ENCODE measurements around the gene TECTA.

TECTA gene

DNA sequence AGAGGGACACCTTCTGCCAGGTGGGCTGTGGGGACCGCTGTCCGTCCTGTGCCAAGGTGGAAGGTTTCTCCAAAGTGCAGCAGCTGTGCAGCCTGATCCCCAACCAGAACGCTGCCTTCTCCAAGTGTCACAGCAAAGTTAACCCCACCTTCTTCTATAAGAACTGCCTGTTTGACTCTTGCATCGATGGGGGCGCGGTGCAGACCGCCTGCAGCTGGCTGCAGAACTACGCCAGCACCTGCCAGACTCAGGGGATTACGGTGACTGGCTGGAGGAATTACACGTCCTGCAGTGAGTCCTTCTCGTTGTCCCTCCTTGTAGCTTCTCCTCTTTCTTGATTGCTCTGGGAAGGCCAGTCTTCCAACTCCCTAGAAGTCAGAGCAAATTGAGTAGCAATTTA lies 44.8 kb downstream of the TECTA start:
- TF ChIP-seq, protein P1, sequence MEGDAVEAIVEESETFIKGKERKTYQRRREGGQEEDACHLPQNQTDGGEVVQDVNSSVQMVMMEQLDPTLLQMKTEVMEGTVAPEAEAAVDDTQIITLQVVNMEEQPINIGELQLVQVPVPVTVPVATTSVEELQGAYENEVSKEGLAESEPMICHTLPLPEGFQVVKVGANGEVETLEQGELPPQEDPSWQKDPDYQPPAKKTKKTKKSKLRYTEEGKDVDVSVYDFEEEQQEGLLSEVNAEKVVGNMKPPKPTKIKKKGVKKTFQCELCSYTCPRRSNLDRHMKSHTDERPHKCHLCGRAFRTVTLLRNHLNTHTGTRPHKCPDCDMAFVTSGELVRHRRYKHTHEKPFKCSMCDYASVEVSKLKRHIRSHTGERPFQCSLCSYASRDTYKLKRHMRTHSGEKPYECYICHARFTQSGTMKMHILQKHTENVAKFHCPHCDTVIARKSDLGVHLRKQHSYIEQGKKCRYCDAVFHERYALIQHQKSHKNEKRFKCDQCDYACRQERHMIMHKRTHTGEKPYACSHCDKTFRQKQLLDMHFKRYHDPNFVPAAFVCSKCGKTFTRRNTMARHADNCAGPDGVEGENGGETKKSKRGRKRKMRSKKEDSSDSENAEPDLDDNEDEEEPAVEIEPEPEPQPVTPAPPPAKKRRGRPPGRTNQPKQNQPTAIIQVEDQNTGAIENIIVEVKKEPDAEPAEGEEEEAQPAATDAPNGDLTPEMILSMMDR (IDR thresholded peaks at IDR 0.05; ENCODE audit: insufficient read depth, low read depth, low read length, missing control alignments) = no peak
- no peak overlapping the region for H3K4me3 ChIP-seq (ENCODE audit: low read depth, low read length)
- DNase-seq (ENCODE audit: low read depth) = no peak

- no peak overlapping the region for H3K4me3 ChIP-seq (ENCODE audit: low read depth, low read length)
Observed at GRCh38 chr11:121149116-121149515, 48.1 kb downstream of the TECTA start.

DNA sequence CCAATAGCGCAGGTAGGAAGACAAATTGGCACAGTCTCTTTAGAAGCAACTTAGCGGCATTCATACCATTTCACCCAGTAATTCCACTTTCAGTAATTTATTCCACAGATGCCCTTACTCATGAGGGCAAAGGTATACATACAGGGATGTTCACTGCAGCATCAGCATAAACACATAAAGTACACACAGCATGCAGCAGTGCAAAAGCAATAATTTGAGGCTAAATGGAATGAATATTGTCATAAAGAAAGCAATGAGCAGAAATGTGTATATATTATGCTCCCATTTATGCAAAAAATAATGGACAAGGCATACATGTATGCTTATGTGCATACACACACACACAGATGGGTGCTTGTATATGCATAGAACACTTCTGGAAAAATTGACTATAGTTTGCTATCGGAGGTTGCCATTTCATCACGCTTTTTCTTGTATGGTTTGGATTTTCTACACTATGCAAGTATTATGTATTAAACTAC lies 50.2 kb downstream of the TECTA start:
- TF ChIP-seq, protein P1 (IDR thresholded peaks at IDR 0.05; ENCODE audit: insufficient read depth, low read depth, low read length, missing control alignments) = no peak
- DNase-seq (ENCODE audit: low read depth) = no peak
- H3K4me3 ChIP-seq (ENCODE audit: low read depth, low read length) = no peak overlapping the region

More at GRCh38 chr11:121149116-121149515, 48.1 kb downstream of the TECTA start:
- TF ChIP-seq, protein P1 (IDR thresholded peaks at IDR 0.05; ENCODE audit: insufficient read depth, low read depth, low read length, missing control alignments) = no peak
- DNase-seq (ENCODE audit: low read depth) = no peak

DNA sequence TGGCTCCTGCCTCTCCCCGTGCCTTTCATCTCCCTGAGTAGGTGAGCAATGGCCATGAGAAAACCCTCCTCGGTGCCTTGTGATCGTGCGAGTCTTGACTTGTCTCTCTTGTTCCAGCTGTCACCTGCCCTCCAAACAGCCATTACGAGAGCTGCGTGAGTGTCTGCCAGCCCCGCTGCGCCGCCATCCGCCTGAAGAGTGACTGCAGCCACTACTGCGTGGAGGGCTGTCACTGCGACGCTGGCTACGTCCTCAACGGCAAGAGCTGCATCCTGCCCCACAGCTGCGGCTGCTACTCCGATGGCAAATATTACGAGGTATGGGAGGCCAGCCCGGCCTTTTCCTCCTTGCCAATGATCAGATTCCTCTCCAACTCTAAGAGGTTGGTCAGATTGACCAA lies 51.7 kb downstream of the TECTA start:
- TF ChIP-seq, protein P1 (IDR thresholded peaks at IDR 0.05; ENCODE audit: insufficient read depth, low read depth, low read length, missing control alignments) = no peak
- DNase-seq (ENCODE audit: low read depth) = no peak
- H3K4me3 ChIP-seq (ENCODE audit: low read depth, low read length) = no peak overlapping the region

DNA sequence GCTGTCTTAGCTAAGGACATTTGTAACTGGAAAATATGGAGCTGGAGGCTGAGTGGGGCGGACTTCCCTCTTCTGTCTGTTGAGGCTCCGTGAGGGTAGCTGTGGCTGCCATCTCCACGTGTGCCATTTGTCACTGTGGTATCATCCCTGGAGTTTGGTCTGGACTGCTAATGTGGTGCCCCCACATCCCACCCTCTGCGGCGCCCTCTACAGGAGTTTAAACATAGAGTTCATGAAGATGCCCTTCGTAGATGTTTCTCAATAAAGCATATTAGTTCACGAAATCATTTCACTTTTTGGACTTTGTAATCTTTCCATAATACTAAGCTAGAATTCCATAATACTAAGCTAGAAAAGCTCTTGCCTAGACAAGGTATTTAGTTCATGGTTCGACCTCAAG lies 52.4 kb downstream of the TECTA start:
- H3K4me3 ChIP-seq (ENCODE audit: low read depth, low read length) = no peak overlapping the region
- TF ChIP-seq, protein P1 (IDR thresholded peaks at IDR 0.05; ENCODE audit: insufficient read depth, low read depth, low read length, missing control alignments) = no peak
- DNase-seq (ENCODE audit: low read depth) = no peak

GRCh38 chr11:121154486-121155314 lies 53.7 kb downstream of the TECTA start:
- no peak overlapping the region for H3K4me3 ChIP-seq (ENCODE audit: low read depth, low read length)
- TF ChIP-seq, protein P1 (IDR thresholded peaks at IDR 0.05; ENCODE audit: insufficient read depth, low read depth, low read length, missing control alignments) = no peak
- no peak for DNase-seq (ENCODE audit: low read depth)
